ENCODE measurements around the gene TAF1C.

Gene TAF1C

GRCh38 chr16:84194470-84195200 lies 7.8 kb upstream of the TAF1C start:
- Histone ChIP-seq H3K4me1 (ENCODE audit: insufficient read depth, poor library complexity, severe bottlenecking) (peaks cover 10% of the 10 kb centered on the region), H3K27ac (ENCODE audit: poor library complexity, severe bottlenecking) (no peak overlapping the region), H3K36me3 (ENCODE audit: low read depth) (no peaks in the 10 kb centered on the region), H3K9me3 (ENCODE audit: severe bottlenecking) (no peaks in the 10 kb centered on the region), H3K4me3 (ENCODE audit: severe bottlenecking) (no peak overlapping the region), H3K27me3 (ENCODE audit: insufficient read depth, poor library complexity, severe bottlenecking) (no peaks in the 10 kb centered on the region)
- ATAC-seq (ENCODE audit: low read depth) (no peak), DNase-seq (ENCODE audit: low spot score) (no peak)
- TF ChIP-seq CTCF (IDR thresholded peaks at IDR 0.05; ENCODE audit: poor library complexity, severe bottlenecking) = no peak

DNA sequence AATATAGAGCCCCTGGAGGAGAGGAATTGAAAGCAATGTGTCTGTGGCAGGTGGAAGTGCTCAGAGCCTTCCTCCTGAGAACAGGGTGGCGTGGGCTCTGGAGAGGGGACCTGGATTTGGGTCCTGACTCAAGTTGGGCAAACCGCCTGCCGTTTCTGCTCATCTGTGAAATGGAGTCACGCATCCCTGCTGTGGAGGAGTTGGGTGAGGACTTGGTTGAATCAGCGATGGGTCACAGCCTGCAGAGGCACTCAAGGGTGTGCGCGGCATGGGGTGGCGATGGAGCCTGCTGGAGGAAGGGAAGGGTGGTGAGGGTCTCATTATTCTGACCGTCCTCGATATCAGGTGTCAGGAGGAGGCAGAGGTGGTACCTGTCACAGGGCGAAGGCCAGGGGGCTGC lies 7.2 kb upstream of the TAF1C start:
- H3K36me3 ChIP-seq (ENCODE audit: low read depth) = no peaks in the 10 kb centered on the region
- no peaks in the 10 kb centered on the region for H3K27me3 ChIP-seq (ENCODE audit: insufficient read depth, poor library complexity, severe bottlenecking)
- no peak overlapping the region for H3K27ac ChIP-seq (ENCODE audit: poor library complexity, severe bottlenecking)
- H3K4me1 ChIP-seq (ENCODE audit: insufficient read depth, poor library complexity, severe bottlenecking) = peaks cover 10% of the 10 kb centered on the region
- DNase-seq (ENCODE audit: low spot score) (no peak), ATAC-seq (ENCODE audit: low read depth) (no peak)
- TF ChIP-seq CTCF (IDR thresholded peaks at IDR 0.05; ENCODE audit: poor library complexity, severe bottlenecking) = no peak
- H3K4me3 ChIP-seq (ENCODE audit: severe bottlenecking) = no peak overlapping the region
- no peaks in the 10 kb centered on the region for H3K9me3 ChIP-seq (ENCODE audit: severe bottlenecking)

- DNase-seq (ENCODE audit: low spot score) (no peak), ATAC-seq (ENCODE audit: low read depth) (no peak)
- Histone ChIP-seq H3K4me1 (ENCODE audit: insufficient read depth, poor library complexity, severe bottlenecking) (peaks cover 10% of the 10 kb centered on the region), H3K4me3 (ENCODE audit: severe bottlenecking) (no peak overlapping the region), H3K27me3 (ENCODE audit: insufficient read depth, poor library complexity, severe bottlenecking) (no peaks in the 10 kb centered on the region), H3K27ac (ENCODE audit: poor library complexity, severe bottlenecking) (no peak overlapping the region), H3K36me3 (ENCODE audit: low read depth) (no peaks in the 10 kb centered on the region), H3K9me3 (ENCODE audit: severe bottlenecking) (no peaks in the 10 kb centered on the region)
- no peak for TF ChIP-seq CTCF (IDR thresholded peaks at IDR 0.05; ENCODE audit: poor library complexity, severe bottlenecking)
These were observed 6.6 kb upstream of the TAF1C start for GRCh38 chr16:84193480-84193879.

GRCh38 chr16:84191466-84191865 lies 4.6 kb upstream of the TAF1C start:
- no peak for TF ChIP-seq CTCF (IDR thresholded peaks at IDR 0.05; ENCODE audit: poor library complexity, severe bottlenecking)

DNA sequence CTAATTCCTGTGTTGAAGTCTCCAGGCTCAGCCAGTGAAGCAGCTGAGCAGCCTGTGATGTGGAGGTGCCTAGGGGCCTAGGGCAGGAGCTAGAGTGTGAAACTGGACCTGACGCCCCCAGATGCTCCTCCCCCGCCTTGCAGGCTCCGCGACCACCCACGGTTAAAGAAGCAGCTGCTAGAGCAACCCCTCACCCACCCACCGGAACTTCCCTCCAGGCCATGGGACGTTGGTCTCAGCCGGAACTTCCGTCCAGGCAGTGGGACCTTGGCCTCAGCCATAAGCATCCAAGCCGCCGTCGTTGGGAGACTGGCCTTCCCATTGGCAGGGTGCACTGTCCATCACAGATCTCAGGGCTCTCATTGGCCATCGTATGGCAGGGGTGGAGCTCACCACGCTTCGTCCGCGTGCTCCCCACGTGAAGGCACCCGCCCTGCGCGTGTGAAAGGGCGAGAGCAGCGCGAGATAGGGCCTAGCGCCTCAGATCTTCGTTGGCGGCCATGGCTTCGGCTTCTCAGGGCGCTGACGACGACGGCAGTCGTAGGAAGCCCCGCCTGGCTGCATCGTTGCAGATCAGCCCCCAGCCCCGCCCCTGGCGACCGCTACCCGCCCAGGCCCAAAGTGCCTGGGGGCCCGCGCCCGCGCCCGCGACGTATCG lies 4.0 kb upstream of the TAF1C start, which contains the start of gene ADAD2:
Gene ADAD2 (plus strand): TSS at position 427 of the 658 bp plus-strand sequence. CDS start 74 bp downstream, at position 501.
- no peaks in the 10 kb centered on the region for H3K27me3 ChIP-seq (ENCODE audit: insufficient read depth, poor library complexity, severe bottlenecking)
- no peak within 1 kb of the TSS for H3K27ac ChIP-seq (ENCODE audit: poor library complexity, severe bottlenecking)
- no peak within 1 kb of the TSS for H3K4me3 ChIP-seq (ENCODE audit: severe bottlenecking)
- H3K4me1 ChIP-seq (ENCODE audit: insufficient read depth, poor library complexity, severe bottlenecking) = no peaks in the 10 kb centered on the region
- ATAC-seq (ENCODE audit: low read depth) (no peak), DNase-seq (ENCODE audit: low spot score) (no peak)
- no peak for TF ChIP-seq CTCF (IDR thresholded peaks at IDR 0.05; ENCODE audit: poor library complexity, severe bottlenecking)
- no peaks in the 10 kb centered on the region for H3K9me3 ChIP-seq (ENCODE audit: severe bottlenecking)
- no peaks in the 10 kb centered on the region for H3K36me3 ChIP-seq (ENCODE audit: low read depth)

More at GRCh38 chr16:84191466-84191865, 4.6 kb upstream of the TAF1C start:
- Histone ChIP-seq H3K36me3 (ENCODE audit: low read depth) (no peaks in the 10 kb centered on the region), H3K27ac (ENCODE audit: poor library complexity, severe bottlenecking) (no peak overlapping the region), H3K27me3 (ENCODE audit: insufficient read depth, poor library complexity, severe bottlenecking) (no peaks in the 10 kb centered on the region), H3K9me3 (ENCODE audit: severe bottlenecking) (no peaks in the 10 kb centered on the region), H3K4me3 (ENCODE audit: severe bottlenecking) (no peak overlapping the region), H3K4me1 (ENCODE audit: insufficient read depth, poor library complexity, severe bottlenecking) (peaks cover under 1% of the 10 kb centered on the region)
- no peak for ATAC-seq (ENCODE audit: low read depth)
- no peak for DNase-seq (ENCODE audit: low spot score)
